HG03558 (cell line): Measurements from ENCODE around the gene MOCS2.

Source experiments
- ATAC-seq: cut with Tn5 transposase; IDR thresholded peaks from one replicate; pipeline ENCODE4 v1.9.1; 2021; ENCODE audit warnings: moderate number of reproducible peaks; ENCODE audit not compliant: unreplicated experiment; ENCODE audit errors: extremely low read depth

MOCS2 gene

DNA sequence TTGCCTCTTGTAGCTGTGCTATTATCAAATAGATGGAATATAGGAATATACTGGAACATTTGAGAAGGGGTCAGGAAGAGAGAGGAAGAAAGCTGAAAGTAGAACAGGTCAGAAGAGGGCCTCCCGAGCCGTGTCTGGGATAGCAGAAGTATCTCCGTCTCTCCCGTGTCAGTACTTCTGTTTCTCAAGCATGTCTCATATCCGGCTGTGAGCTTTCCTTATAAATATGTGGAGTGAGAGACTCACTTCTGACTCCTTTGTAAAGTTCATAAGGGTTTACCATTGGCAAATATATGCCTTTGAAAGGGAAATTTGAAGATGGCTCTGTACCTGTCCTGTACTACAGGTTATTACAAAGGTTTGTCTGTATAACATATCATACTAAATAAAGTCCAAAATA lies 50.3 kb downstream of the MOCS2 start:
- no peak for ATAC-seq

- ATAC-seq, result no peak
Measured at GRCh38 chr5:53055365-53055764, 54.2 kb downstream of the MOCS2 start.

DNA sequence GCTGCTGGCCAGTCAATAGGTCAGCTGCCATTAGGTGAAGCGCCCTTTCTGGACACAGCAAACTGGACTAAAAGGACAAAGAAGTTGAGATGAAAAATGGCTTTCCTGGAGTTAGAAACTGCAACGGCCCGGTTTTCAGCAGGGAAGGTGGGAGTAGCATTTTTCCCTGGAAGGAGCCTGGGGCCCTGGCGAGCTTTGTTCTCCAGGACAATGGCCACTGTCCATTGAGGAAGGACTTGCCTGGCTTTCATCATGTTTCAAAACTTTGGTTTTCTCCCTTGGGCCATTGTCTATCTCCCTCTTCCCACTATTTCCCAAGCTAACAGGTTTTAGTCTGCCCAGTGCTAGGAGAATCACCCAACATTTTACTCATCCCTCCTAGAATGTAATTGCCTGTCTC lies 56.2 kb downstream of the MOCS2 start:
- ATAC-seq, result no peak

- no peak for ATAC-seq
Measured at GRCh38 chr5:53052499-53052898, 57.1 kb downstream of the MOCS2 start.

- ATAC-seq, result no peak
Measured at GRCh38 chr5:53048248-53048647, 61.3 kb downstream of the MOCS2 start.
